Measurements from ENCODE around the gene ZNF431.
A peak's percentile ranks its signal among the peaks of the same experiment; 100 is the strongest.

Gene ZNF431

GRCh38 chr19:21141787-21142464, at the start of gene ZNF431:
TSS of gene ZNF431 (plus strand) at chr19:21142040. CDS start at chr19:21142184, 144 bp downstream.
- DNase-seq, result peak; percentile 37 to 94 (median 90)

- DNase-seq, result no peak
Measured at GRCh38 chr19:21092109-21092508, 49.7 kb upstream of the ZNF431 start.

- no peak for DNase-seq
Measured at GRCh38 chr19:21094347-21095025, 47.4 kb upstream of the ZNF431 start.

GRCh38 chr19:21098291-21098690, 43.5 kb upstream of the ZNF431 start:
- DNase-seq, result no peak

- DNase-seq, result no peak
Measured at GRCh38 chr19:21101521-21102242, 40.2 kb upstream of the ZNF431 start.

GRCh38 chr19:21109116-21109515, 32.7 kb upstream of the ZNF431 start:
- DNase-seq, result no peak

- DNase-seq, result no peak
Measured at GRCh38 chr19:21110183-21110582, 31.7 kb upstream of the ZNF431 start.

- DNase-seq, result no peak
Measured at GRCh38 chr19:21115430-21115829, 26.4 kb upstream of the ZNF431 start.

GRCh38 chr19:21117041-21117907, 24.6 kb upstream of the ZNF431 start:
- DNase-seq, result no peak

GRCh38 chr19:21126078-21126477, 15.8 kb upstream of the ZNF431 start:
- no peak for DNase-seq

GRCh38 chr19:21127001-21127400, 14.8 kb upstream of the ZNF431 start:
- no peak for DNase-seq

GRCh38 chr19:21127898-21128297, 13.9 kb upstream of the ZNF431 start:
- DNase-seq, result no peak

- no peak for DNase-seq
Measured at GRCh38 chr19:21128901-21129698, 12.7 kb upstream of the ZNF431 start.

- no peak for DNase-seq
Measured at GRCh38 chr19:21130097-21130775, 11.6 kb upstream of the ZNF431 start.

GRCh38 chr19:21133633-21134032, 8.2 kb upstream of the ZNF431 start:
- no peak for DNase-seq

- DNase-seq, result no peak
Measured at GRCh38 chr19:21134934-21135366, 6.9 kb upstream of the ZNF431 start.

- no peak for DNase-seq
Measured at GRCh38 chr19:21135433-21135832, 6.4 kb upstream of the ZNF431 start.

- DNase-seq, result no peak
Measured at GRCh38 chr19:21138130-21138529, 3.7 kb upstream of the ZNF431 start.

GRCh38 chr19:21141006-21141405, 834 bp upstream of the ZNF431 start:
- DNase-seq, result peak in 1 of 14 donors; percentile 5

- DNase-seq, result no peak
Measured at GRCh38 chr19:21143428-21143827, 1.6 kb downstream of the ZNF431 start.

- no peak for DNase-seq
Measured at GRCh38 chr19:21143854-21144253, 2.0 kb downstream of the ZNF431 start.
